H1 (cell line): ENCODE results near the gene CADPS. TPM values are rescaled to one million over a fixed set of nuclear protein-coding genes. Genes with fewer than 3 reads are reported as not detected.

ENCODE experiments used
- CTCF ChIA-PET: fragments of 300-600 bp; sonication (Branson Sonifier 250); formaldehyde crosslinking; loops from one replicate; lab custom pipeline; 2021; ENCODE audit not compliant: partially characterized antibody; lab: Charles Lee
- POLR2A ChIA-PET: fragments of 300-600 bp; sonication (Branson Sonifier 250); formaldehyde crosslinking; loops from one replicate; lab custom pipeline; 2021; ENCODE audit warnings: inconsistent platforms; ENCODE audit not compliant: partially characterized antibody; lab: Charles Lee
- DNase-seq, 2 experiments: peaks; one replicate each; pipeline versions ENCODE4 v3.0.0 to v3.0.0-alpha.2; 2010 to 2022; ENCODE audit warnings: low spot score in 2 of 2, low read depth in 1 of 2, mixed read lengths in 1 of 2
- FAIRE-seq: peaks from 2 replicates; lab custom pipeline; 2011; peaks lifted over from hg19 to GRCh38; lab: Jason Lieb, UNC
- H2AFZ ChIP-seq: 2 replicates; pipeline ENCODE4 v1.8.1; 2012; ENCODE audit warnings: low read length, inconsistent platforms
- H2AK5ac ChIP-seq: 2 replicates; pipeline ENCODE4 v1.6.1; 2013; ENCODE audit warnings: low read depth, low read length
- H2BK120ac ChIP-seq: replicated peaks from 2 replicates; pipeline ENCODE3; 2013; ENCODE audit warnings: low read depth, low read length, inconsistent platforms
- H2BK12ac ChIP-seq: 2 replicates; pipeline ENCODE4 v1.6.1; 2013; ENCODE audit warnings: low read depth, low read length
- H2BK15ac ChIP-seq: 2 replicates; pipeline ENCODE4 v1.6.1; 2013; ENCODE audit warnings: low read length
- H2BK20ac ChIP-seq: 2 replicates; pipeline ENCODE4 v1.6.1; 2013; ENCODE audit warnings: low read length
- H2BK5ac ChIP-seq: 2 replicates; pipeline ENCODE4 v1.6.1; 2013; ENCODE audit warnings: low read depth, low read length
- H3K14ac ChIP-seq: 2 replicates; pipeline ENCODE4 v1.6.1; 2013; ENCODE audit warnings: inconsistent platforms; ENCODE audit not compliant: insufficient read length
- H3K18ac ChIP-seq: 2 replicates; pipeline ENCODE4 v1.6.1; 2013; ENCODE audit warnings: low read length; ENCODE audit errors: extremely low read depth
- H3K23ac ChIP-seq: 2 replicates; pipeline ENCODE4 v1.6.1; 2013; ENCODE audit warnings: inconsistent platforms; ENCODE audit not compliant: insufficient read length
- H3K23me2 ChIP-seq: 2 replicates; pipeline ENCODE4 v1.6.1; 2013; ENCODE audit warnings: low read depth, low read length
- H3K27ac ChIP-seq: 2 replicates; pipeline ENCODE4 v1.6.1; 2011; ENCODE audit warnings: low read depth, low read length, inconsistent platforms
- H3K27me3 ChIP-seq, 4 experiments: replicated peaks in 1 of 4; 1 replicate in 1 of 4; 2 replicates in 3 of 4; pipeline versions ENCODE4 v1.6.1 to v1.8.1; 2011 to 2013; ENCODE audit warnings: low read length in 3 of 4, mild to moderate bottlenecking in 3 of 4, inconsistent platforms in 2 of 4, mixed read lengths in 2 of 4, moderate library complexity in 1 of 4; ENCODE audit not compliant: control insufficient read depth in 3 of 4, insufficient read depth in 3 of 4; ENCODE audit errors: extremely low read depth in 1 of 4
- H3K36me3 ChIP-seq, 4 experiments: 2 replicates each; pipeline versions ENCODE4 v1.6.1 to v1.8.1; 2011 to 2013; ENCODE audit warnings: mild to moderate bottlenecking in 4 of 4, low read length in 3 of 4, moderate library complexity in 2 of 4, control low read depth in 1 of 4, inconsistent platforms in 1 of 4; ENCODE audit not compliant: insufficient read depth in 4 of 4, control insufficient read depth in 2 of 4
- H3K4ac ChIP-seq: replicated peaks from 2 replicates; pipeline ENCODE3; 2013; ENCODE audit warnings: low read length, low read depth, mixed read lengths, inconsistent platforms; ENCODE audit not compliant: insufficient read length
- H3K4me1 ChIP-seq, 4 experiments: replicated peaks in 1 of 4; 1 replicate in 1 of 4; 2 replicates in 3 of 4; pipeline versions ENCODE4 v1.6.1 to v1.8.1; 2011 to 2013; ENCODE audit warnings: low read length in 3 of 4, inconsistent platforms in 2 of 4, mixed read lengths in 1 of 4; ENCODE audit not compliant: insufficient read depth in 4 of 4, control insufficient read depth in 3 of 4
- H3K4me2 ChIP-seq, 2 experiments: 2 replicates each; pipeline versions ENCODE4 v1.6.1 to v1.8.1; 2011 to 2013; ENCODE audit warnings: low read depth in 2 of 2, low read length in 2 of 2, control low read depth in 1 of 2, inconsistent platforms in 1 of 2, mild to moderate bottlenecking in 1 of 2; ENCODE audit not compliant: insufficient read depth in 1 of 2
- H3K4me3 ChIP-seq, 4 experiments: fragments of 200-600, 300-600 bp in 1 of 4; sonication (generic), shearing (Covaris generic), sonication (Bioruptor Twin) in 1 of 4; 2 replicates each; pipeline versions ENCODE4 v1.5.1 to v1.8.1; 2011 to 2016; ENCODE audit warnings: low read length in 4 of 4, low read depth in 3 of 4, control low read depth in 2 of 4, inconsistent platforms in 2 of 4, mild to moderate bottlenecking in 2 of 4, mixed read lengths in 1 of 4, moderate library complexity in 1 of 4; ENCODE audit not compliant: insufficient read depth in 2 of 4; ENCODE audit errors: extremely low read depth in 1 of 4
- H3K56ac ChIP-seq: replicated peaks from 2 replicates; pipeline ENCODE3; 2013; ENCODE audit warnings: low read depth, mild to moderate bottlenecking, mixed read lengths, low read length, inconsistent platforms; ENCODE audit not compliant: insufficient read length
- H3K79me1 ChIP-seq: 2 replicates; pipeline ENCODE4 v1.6.1; 2013; ENCODE audit warnings: low read depth, low read length, control low read depth
- H3K79me2 ChIP-seq, 2 experiments: 2 replicates each; pipeline versions ENCODE4 v1.6.1 to v1.8.1; 2012 to 2013; ENCODE audit warnings: low read length in 2 of 2, mild to moderate bottlenecking in 2 of 2, inconsistent platforms in 1 of 2; ENCODE audit not compliant: insufficient read depth in 2 of 2, control insufficient read depth in 1 of 2
- H3K9ac ChIP-seq, 4 experiments: replicated peaks in 1 of 4; 1 replicate in 1 of 4; 2 replicates in 3 of 4; pipeline versions ENCODE4 v1.6.1 to v1.8.1; 2011 to 2013; ENCODE audit warnings: low read depth in 3 of 4, low read length in 3 of 4, control low read depth in 2 of 4, mild to moderate bottlenecking in 2 of 4, moderate library complexity in 2 of 4, inconsistent platforms in 1 of 4; ENCODE audit errors: extremely low read depth in 1 of 4
- H3K9me3 ChIP-seq, 2 experiments: 2 replicates each; pipeline versions ENCODE4 v1.6.1 to v1.8.1; 2012 to 2013; ENCODE audit warnings: mild to moderate bottlenecking in 2 of 2, moderate library complexity in 2 of 2, control low read depth in 1 of 2, inconsistent platforms in 1 of 2, low read depth in 1 of 2, low read length in 1 of 2, mixed read lengths in 1 of 2; ENCODE audit not compliant: insufficient read depth in 2 of 2
- H4K20me1 ChIP-seq, 2 experiments: replicated peaks in 1 of 2; 2 replicates each; pipeline versions ENCODE3 to v1.8.1; 2011 to 2013; ENCODE audit warnings: inconsistent platforms in 2 of 2, low read length in 2 of 2, mild to moderate bottlenecking in 1 of 2; ENCODE audit not compliant: insufficient read depth in 2 of 2, control insufficient read depth in 1 of 2
- H4K5ac ChIP-seq: 2 replicates; pipeline ENCODE4 v1.6.1; 2013; ENCODE audit warnings: low read length, low read depth, mixed read lengths, inconsistent platforms; ENCODE audit not compliant: insufficient read length
- H4K8ac ChIP-seq: 2 replicates; pipeline ENCODE4 v1.8.0; 2013; ENCODE audit warnings: mild to moderate bottlenecking, moderate library complexity, low read length, inconsistent platforms; ENCODE audit not compliant: insufficient read depth; ENCODE audit errors: extremely low read depth
- H4K91ac ChIP-seq: replicated peaks from 2 replicates; pipeline ENCODE3; 2013; ENCODE audit warnings: low read length, mixed read lengths, inconsistent platforms; ENCODE audit not compliant: insufficient read length
- EZH2 ChIP-seq: fragments of 200-600 bp; sonication (generic); IDR thresholded peaks from 2 replicates; pipeline ENCODE4 v1.7.1; 2012; ENCODE audit warnings: low read depth, mild to moderate bottlenecking, moderate library complexity, low read length, inconsistent platforms; ENCODE audit not compliant: severe bottlenecking
- FOSL1 ChIP-seq: IDR thresholded peaks from 2 replicates; pipeline ENCODE4 v1.6.1; 2011; ENCODE audit warnings: mild to moderate bottlenecking, low read depth, low read length, moderate library complexity; ENCODE audit not compliant: insufficient read depth
- KDM1A ChIP-seq: fragments of 200-600, 300-600 bp; sonication (generic); IDR thresholded peaks from 2 replicates; pipeline ENCODE4 v1.7.1; 2016; ENCODE audit warnings: mild to moderate bottlenecking, low read length, borderline replicate concordance
- WGBS, 2 experiments: shearing (Covaris generic) in 1 of 2; methylation state at CpG; one replicate each; pipeline versions ENCODE4 v1.1.6 to v1.1.7; 2013 to 2015; ENCODE audit warnings: low lambda C conversion rate in 2 of 2, mixed read lengths in 2 of 2, inconsistent platforms in 1 of 2, low coverage in 1 of 2, missing lambda C conversion rate in 1 of 2; ENCODE audit not compliant: insufficient replicate concordance in 2 of 2, insufficient coverage in 1 of 2, insufficient read length in 1 of 2; ENCODE audit errors: extremely low coverage in 1 of 2, missing lambda C conversion rate in 1 of 2; 5-methylcytosine and 5-hydroxymethylcytosine counted together
- polyA plus RNA-seq, 7 experiments: library from polyadenylated mRNA; depleted of rRNA in 3 of 7; stranded (reverse) in 5 of 7; unstranded in 2 of 7; fragments of >200 nt in 5 of 7; fragments of 200-250 nt in 2 of 7; gene quantifications; 1 replicate in 5 of 7; 2 replicates in 1 of 7; 4 replicates in 1 of 7; pipeline versions ENCODE4 v1.2.1 to v1.2.3, GENCODE V29; 2011 to 2013; ENCODE audit warnings: missing spikeins in 2 of 7, mixed read lengths in 2 of 7
- total RNA-seq: library from RNA; stranded (reverse); fragmentation: NEBNext Ultra II Directional; extraction: Animal tissue kit (Norgen Biotek cat#: 25700); gene quantifications from 2 replicates; pipeline ENCODE4 v1.2.1, GENCODE V29; 2021

The CADPS gene
- total and polyA plus RNA-seq, 2 of the 8 experiments (the other 6 are each of a cell fraction or from before 2014, with no cell fraction given): 7.1 to 10.2 TPM

GRCh38 chr3:62647711-62648110 lies 227.5 kb downstream of the CADPS start:
- Histone ChIP-seq H3K79me2 (no peaks in the 10 kb centered on the region), H3K27ac (no peak overlapping the region), H2AK5ac (no peak overlapping the region), H4K20me1 (no peaks in the 10 kb centered on the region), H3K4ac (no peak overlapping the region), H3K79me1 (no peaks in the 10 kb centered on the region), H3K23ac (no peak overlapping the region), H4K8ac (no peak overlapping the region), H3K9me3 (no peaks in the 10 kb centered on the region), H4K91ac (no peak overlapping the region), H3K9ac (no peak overlapping the region), H2BK12ac (no peak overlapping the region), H3K56ac (no peak overlapping the region), H2BK20ac (no peak overlapping the region), H2BK120ac (no peak overlapping the region), H3K4me3 (no peak overlapping the region), H4K5ac (no peak overlapping the region), H3K27me3 (no peaks in the 10 kb centered on the region), H3K4me2 (no peak overlapping the region), H3K4me1 (no peaks in the 10 kb centered on the region), H3K23me2 (peaks cover 2% of the 10 kb centered on the region; the same call in 1 of the 2 replicates), H3K18ac (no peak overlapping the region), H2AFZ (no peak overlapping the region), H3K36me3 (no peaks in the 10 kb centered on the region), H3K14ac (no peak overlapping the region), H2BK15ac (no peak overlapping the region), H2BK5ac (no peak overlapping the region)
- CTCF ChIA-PET: interaction anchor here (0.6 to 1.3 kb wide), 2 partner anchors 20 to 582 kb away, joined by 3 to 7 read pairs; no protein-coding TSS in a partner anchor
- FAIRE-seq (no peak), DNase-seq (no peak)
- 91% methylated on average over 1 of the region's 1 CpG; no CpG with 5 or more reads in 1 of the 2 experiments for WGBS, 2 experiments
- POLR2A ChIA-PET: interaction anchor here (1.1 kb wide), 1 partner anchor 8 kb away, joined by 4 read pairs; no protein-coding TSS in a partner anchor
- TF ChIP-seq KDM1A: no peak
- no peak for TF ChIP-seq FOSL1
- TF ChIP-seq EZH2: no peak
